NB4 (cell line): ENCODE results near the gene PEMT.
A peak's percentile ranks its signal among the peaks of the same experiment; 100 is the strongest.

Experiments used
- DNase-seq: peaks from one replicate; pipeline ENCODE4 v3.0.0; 2010; ENCODE audit warnings: low read depth
- H3K4me3 ChIP-seq: one replicate; pipeline ENCODE4 v1.5.1; 2011; ENCODE audit warnings: mild to moderate bottlenecking, low read depth, low read length, moderate library complexity
- CTCF ChIP-seq: IDR thresholded peaks from one replicate; pipeline ENCODE4 v1.5.1; 2012; ENCODE audit warnings: low read depth, low read length
- MYC ChIP-seq: IDR thresholded peaks from 2 replicates; pipeline ENCODE4 v1.6.1; 2011; ENCODE audit warnings: low read depth, low read length
- POLR2A ChIP-seq: IDR thresholded peaks from 2 replicates; pipeline ENCODE4 v1.6.1; 2011; ENCODE audit warnings: mild to moderate bottlenecking; ENCODE audit not compliant: insufficient read length; ENCODE audit errors: extremely low read depth
- TF ChIP-seq, protein P1 (sequence below): IDR thresholded peaks from 2 replicates; pipeline ENCODE4 v1.6.1; 2011; ENCODE audit warnings: low read depth, low read length

PEMT gene

DNA sequence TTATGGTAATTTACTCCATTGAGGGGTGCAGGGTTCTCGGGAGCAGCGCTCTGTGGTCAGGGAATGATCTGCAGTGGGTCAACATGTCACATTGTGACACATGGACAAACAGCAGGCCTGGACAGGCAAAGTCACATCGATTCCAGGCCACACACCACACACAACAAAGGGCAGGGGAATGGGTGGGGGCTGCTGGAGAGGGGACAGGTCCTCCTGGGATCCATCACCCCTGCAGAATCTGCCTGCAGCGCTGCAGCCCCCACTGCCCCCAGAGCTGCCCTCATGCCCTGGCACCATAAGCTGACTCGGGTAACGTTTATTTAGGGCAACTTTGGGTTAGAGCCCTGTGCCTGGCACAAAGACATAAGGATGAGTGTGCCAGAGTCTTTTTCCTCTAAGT lies 9.1 kb downstream of the PEMT start:
- TF ChIP-seq, protein P1, sequence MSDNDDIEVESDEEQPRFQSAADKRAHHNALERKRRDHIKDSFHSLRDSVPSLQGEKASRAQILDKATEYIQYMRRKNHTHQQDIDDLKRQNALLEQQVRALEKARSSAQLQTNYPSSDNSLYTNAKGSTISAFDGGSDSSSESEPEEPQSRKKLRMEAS: no peak
- no peak for TF ChIP-seq CTCF
- TF ChIP-seq POLR2A: no peak
- no peak for TF ChIP-seq MYC
- no peak overlapping the region for H3K4me3 ChIP-seq
- no peak for DNase-seq

GRCh38 chr17:17581509-17581908 lies 10.0 kb downstream of the PEMT start:
- TF ChIP-seq, protein P1: no peak
- TF ChIP-seq POLR2A (no peak), CTCF (no peak), MYC (no peak)

DNA sequence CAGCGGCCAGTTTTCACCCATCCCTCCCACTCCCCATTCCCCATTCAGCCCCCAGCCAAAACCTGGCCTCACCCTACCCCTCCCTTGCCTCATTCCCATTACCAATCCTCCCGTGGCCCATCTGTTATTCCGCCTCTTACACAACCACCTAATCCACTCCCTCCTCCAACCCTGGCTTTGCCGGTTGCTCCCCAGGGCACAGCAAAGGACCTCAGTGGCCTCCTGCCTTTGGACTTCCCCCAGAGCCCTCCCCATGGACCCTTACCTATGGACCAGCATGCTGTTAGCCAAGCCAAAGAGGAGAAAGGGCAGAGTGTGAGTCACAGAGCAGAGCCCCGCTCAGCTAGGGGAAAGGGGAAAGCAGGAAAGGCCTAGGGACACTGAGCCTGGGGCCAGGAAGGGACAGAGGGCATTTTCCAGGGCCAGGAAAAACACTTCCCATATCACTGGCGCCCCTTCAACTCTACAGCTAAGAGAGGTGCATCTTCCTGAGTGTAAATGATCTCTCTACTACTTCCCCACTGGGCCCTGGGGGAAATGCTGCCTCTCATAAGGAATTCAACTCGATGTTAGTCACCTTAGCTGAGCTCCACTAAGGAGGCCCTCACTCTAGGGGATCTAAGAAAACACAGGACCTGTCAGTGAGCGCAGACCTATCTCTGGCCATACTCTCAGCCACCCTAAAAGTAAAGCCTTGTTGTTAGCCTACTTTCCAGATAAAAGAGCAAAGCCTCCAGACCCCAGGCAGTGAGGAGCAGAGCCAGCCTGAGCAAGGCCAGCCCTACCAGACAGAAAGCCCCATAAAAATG lies 10.6 kb downstream of the PEMT start:
- no peak overlapping the region for H3K4me3 ChIP-seq
- peak; percentile 19 for DNase-seq

More at GRCh38 chr17:17581509-17581908, 10.0 kb downstream of the PEMT start:
- H3K4me3 ChIP-seq: no peak overlapping the region
- DNase-seq: no peak

GRCh38 chr17:17579691-17580090 lies 11.8 kb downstream of the PEMT start:
- DNase-seq: no peak
- TF ChIP-seq MYC (no peak), POLR2A (no peak), CTCF (no peak)
- TF ChIP-seq, protein P1: no peak
- no peak overlapping the region for H3K4me3 ChIP-seq

More for the DNA sequence above, 10.6 kb downstream of the PEMT start:
- TF ChIP-seq CTCF: no peak

- TF ChIP-seq MYC: no peak
- no peak for TF ChIP-seq POLR2A
- TF ChIP-seq CTCF: no peak
- no peak for DNase-seq
- H3K4me3 ChIP-seq: no peak overlapping the region
Observed at GRCh38 chr17:17577373-17577772, 14.1 kb downstream of the PEMT start.

- no peak for DNase-seq
Observed at GRCh38 chr17:17576772-17577234, 14.7 kb downstream of the PEMT start.

More at GRCh38 chr17:17576772-17577234, 14.7 kb downstream of the PEMT start:
- H3K4me3 ChIP-seq: no peak overlapping the region
- TF ChIP-seq POLR2A: no peak
- no peak for TF ChIP-seq MYC
- no peak for TF ChIP-seq CTCF
- TF ChIP-seq, protein P1: no peak
